ENCODE results near the gene WASF1. TPM values are rescaled to one million over a fixed set of nuclear protein-coding genes. Genes with fewer than 3 reads are reported as not detected.

WASF1 gene
- total and polyA plus RNA-seq, 12 donors: 0.43 to 3.1 (median 0.99) TPM

GRCh38 chr6:110114004-110114403 is 65.5 kb downstream of the WASF1 start:
- no peaks in the 10 kb centered on the region for H3K4me1 ChIP-seq
- TF ChIP-seq CTCF (IDR thresholded peaks at IDR 0.05): no peak
- intact Hi-C loops (cut with DNase I): no loop called here
- H3K4me3 ChIP-seq: no peak overlapping the region
- peaks cover 0 to 10% (median 0%) of the 10 kb centered on the region in 11 donors for H3K9me3 ChIP-seq
- H3K27me3 ChIP-seq: no peaks in the 10 kb centered on the region
- no peak overlapping the region for H3K27ac ChIP-seq
- no peaks in the 10 kb centered on the region for H3K36me3 ChIP-seq
- ATAC-seq: no peak
- no peak for DNase-seq

- 92 to 93% methylated on average over 4 of the region's 4 CpGs for WGBS, 2 donors
- no peaks in the 10 kb centered on the region for H3K4me1 ChIP-seq
Measured at GRCh38 chr6:110105296-110105695, 74.2 kb downstream of the WASF1 start.

GRCh38 chr6:110103260-110103659 is 76.2 kb downstream of the WASF1 start:
- Histone ChIP-seq H3K4me1 (peaks cover 0 to 13% (median 0%) of the 10 kb centered on the region in 9 donors), H3K4me3 (no peak overlapping the region), H3K9me3 (no peaks in the 10 kb centered on the region), H3K27ac (no peak overlapping the region), H3K36me3 (peaks cover 0 to 6% (median 0%) of the 10 kb centered on the region in 9 donors), H3K27me3 (no peaks in the 10 kb centered on the region)
- ATAC-seq (no peak), DNase-seq (no peak)
- WGBS, 2 donors: 93 to 94% methylated on average over 4 of the region's 4 CpGs
- intact Hi-C loops (cut with DNase I): no loop called here
- no peak for TF ChIP-seq CTCF (IDR thresholded peaks at IDR 0.05)

More at GRCh38 chr6:110105296-110105695, 74.2 kb downstream of the WASF1 start:
- H3K9me3 ChIP-seq: no peaks in the 10 kb centered on the region
- no peak overlapping the region for H3K4me3 ChIP-seq
- peaks cover 0 to 6% (median 0%) of the 10 kb centered on the region in 9 donors for H3K36me3 ChIP-seq
- ATAC-seq (no peak), DNase-seq (no peak)
- intact Hi-C loops (cut with DNase I): no loop called here
- no peak overlapping the region for H3K27ac ChIP-seq
- no peak for TF ChIP-seq CTCF (IDR thresholded peaks at IDR 0.05)
- H3K27me3 ChIP-seq: no peaks in the 10 kb centered on the region

GRCh38 chr6:110102411-110102810 is 77.1 kb downstream of the WASF1 start:
- no peaks in the 10 kb centered on the region for H3K27me3 ChIP-seq
- H3K4me1 ChIP-seq: peaks cover 0 to 21% (median 4%) of the 10 kb centered on the region in 9 donors
- ATAC-seq (no peak), DNase-seq (no peak)
- TF ChIP-seq CTCF (IDR thresholded peaks at IDR 0.05): no peak
- H3K36me3 ChIP-seq: peaks cover 0 to 6% (median 0%) of the 10 kb centered on the region in 9 donors
- no peak overlapping the region for H3K27ac ChIP-seq
- intact Hi-C loops (cut with DNase I): no loop called here
- no peaks in the 10 kb centered on the region for H3K9me3 ChIP-seq
- H3K4me3 ChIP-seq: no peak overlapping the region

Measured in heart right ventricle (tissue), 16 donors.